BLaER1 treated with 17β-estradiol and CSF1 and Interleukin-3, amounts not matched to agents 10 nM and 100 nM (cell line): ENCODE measurements around the gene LRRC45.

Experiments
- H3K27ac ChIP-seq, 11 experiments: shearing (Covaris generic); formaldehyde crosslinking; 2 replicates each; pipeline ENCODE4 v1.8.1; 2022
- H3K27me3 ChIP-seq, 11 experiments: shearing (Covaris generic); formaldehyde crosslinking; 2 replicates each; pipeline ENCODE4 v1.8.1; 2022
- H3K36me3 ChIP-seq, 11 experiments: shearing (Covaris generic); formaldehyde crosslinking; 2 replicates each; pipeline ENCODE4 v1.8.1; 2022
- H3K4me1 ChIP-seq, 10 experiments: shearing (Covaris generic); formaldehyde crosslinking; 2 replicates each; pipeline ENCODE4 v1.8.1; 2022
- H3K4me2 ChIP-seq, 11 experiments: shearing (Covaris generic); formaldehyde crosslinking; 2 replicates each; pipeline ENCODE4 v1.8.1; 2022
- H3K4me3 ChIP-seq, 10 experiments: shearing (Covaris generic); formaldehyde crosslinking; 2 replicates each; pipeline ENCODE4 v1.8.1; 2022
- H3K9ac ChIP-seq, 11 experiments: shearing (Covaris generic); formaldehyde crosslinking; 2 replicates each; pipeline ENCODE4 v1.8.1; 2022
- H3K9me3 ChIP-seq, 11 experiments: shearing (Covaris generic); formaldehyde crosslinking; replicated peaks in 1 of 11; 2 replicates each; pipeline ENCODE4 v1.8.1; 2022
- H4K20me1 ChIP-seq, 11 experiments: shearing (Covaris generic); formaldehyde crosslinking; 2 replicates each; pipeline ENCODE4 v1.8.1; 2022
- Cebpa-rat ChIP-seq, 11 experiments: shearing (Covaris generic); IDR thresholded peaks; 2 replicates each; pipeline ENCODE4 v1.8.1; 2022

Gene LRRC45

GRCh38 chr17:82022310-82022980, 660 bp upstream of the LRRC45 start, which contains the start of gene CENPX:
Gene CENPX, minus strand, starts transcription at chr17:82022878. Its CDS starts 17 bp downstream, at chr17:82022861.
- Histone ChIP-seq H3K9ac (peak within 1 kb of the TSS; percentile 82 to 91 (median 86)), H3K4me3 (peak within 1 kb of the TSS; percentile 74 to 99 (median 91)), H3K27me3 (no peaks in the 10 kb centered on the region), H3K9me3 (no peaks in the 10 kb centered on the region), H4K20me1 (peaks cover 20 to 78% (median 46%) of the 10 kb centered on the region in 11 experiments; a peak in 21 of 22 replicates), H3K36me3 (peaks cover 10 to 46% (median 20%) of the 10 kb centered on the region in 11 experiments; a peak in 20 of 22 replicates), H3K4me2 (peak within 1 kb of the TSS; percentile 96 to 100 (median 100)), H3K27ac (peak within 1 kb of the TSS; percentile 38 to 83 (median 79); a peak in 21 of 22 replicates), H3K4me1 (peaks cover 18 to 46% (median 36%) of the 10 kb centered on the region in 10 experiments)
- TF ChIP-seq Cebpa-rat (IDR thresholded peaks at IDR 0.05), result no peak

DNA sequence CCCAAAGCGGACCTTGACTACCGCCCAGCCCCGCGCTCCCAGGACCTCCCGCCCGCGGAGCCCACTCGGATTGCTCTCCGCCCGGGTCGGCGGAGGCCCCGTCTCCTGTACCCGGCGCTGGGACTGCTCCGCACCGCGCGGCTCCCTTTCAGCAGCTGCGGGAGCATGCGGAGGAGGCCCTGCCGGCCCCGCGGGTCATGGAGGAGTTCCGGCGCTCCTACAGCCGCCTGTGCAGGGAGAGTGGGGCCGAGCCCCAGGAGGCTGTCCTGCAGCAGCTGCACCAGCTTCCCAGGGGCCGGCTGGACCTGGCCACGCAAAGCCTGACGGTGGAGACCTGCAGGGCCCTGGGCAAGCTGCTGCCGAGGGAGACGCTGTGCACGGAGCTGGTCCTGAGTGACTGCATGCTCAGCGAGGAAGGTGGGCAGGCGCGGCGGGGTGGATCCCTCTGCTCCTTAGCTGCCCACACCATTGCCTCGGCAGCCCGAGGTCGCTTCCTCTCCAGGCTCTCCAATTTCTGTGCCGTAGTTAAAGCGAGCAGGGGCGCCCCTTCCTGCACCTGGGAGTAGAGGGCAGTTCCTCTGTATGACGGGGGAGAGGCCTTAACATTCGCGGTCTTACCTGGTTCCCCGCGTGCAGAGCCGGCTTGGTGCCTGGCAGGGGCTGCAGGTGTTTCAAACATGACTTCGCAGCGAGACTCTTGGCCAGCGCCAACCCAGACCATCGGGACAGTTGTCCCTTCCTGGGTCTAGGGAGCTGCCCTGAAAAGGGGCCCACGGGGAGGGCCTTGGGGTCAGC, 539 bp downstream of the LRRC45 start:
- peaks cover 20 to 78% (median 36%) of the 10 kb centered on the region in 11 experiments; a peak in 21 of 22 replicates for H4K20me1 ChIP-seq
- H3K27ac ChIP-seq, result peak overlapping the region in 8 of 11 experiments; percentile 55 to 76 (median 64); a peak in 14 of 22 replicates
- H3K9me3 ChIP-seq, result no peaks in the 10 kb centered on the region
- H3K4me2 ChIP-seq, result peak overlapping the region; percentile 92 to 100 (median 98)
- peak overlapping the region; percentile 58 to 86 (median 80) for H3K9ac ChIP-seq
- H3K4me3 ChIP-seq, result peak overlapping the region; percentile 64 to 89 (median 78)
- H3K4me1 ChIP-seq, result peaks cover 18 to 47% (median 36%) of the 10 kb centered on the region in 10 experiments
- H3K36me3 ChIP-seq, result peaks cover 4 to 46% (median 9%) of the 10 kb centered on the region in 11 experiments; a peak in 19 of 22 replicates
- no peak for TF ChIP-seq Cebpa-rat (IDR thresholded peaks at IDR 0.05)
- H3K27me3 ChIP-seq, result no peaks in the 10 kb centered on the region

- Histone ChIP-seq H3K9ac (peak overlapping the region in 8 of 11 experiments; percentile 30 to 86 (median 82); a peak in 9 of 22 replicates), H3K4me3 (peak overlapping the region in 5 of 10 experiments; percentile 70 to 89 (median 82); a peak in 3 of 20 replicates), H3K4me2 (peak overlapping the region in 10 of 11 experiments; percentile 92 to 100 (median 98); a peak in 20 of 22 replicates)
These were observed 1.8 kb downstream of the LRRC45 start for GRCh38 chr17:82024859-82025258.

DNA sequence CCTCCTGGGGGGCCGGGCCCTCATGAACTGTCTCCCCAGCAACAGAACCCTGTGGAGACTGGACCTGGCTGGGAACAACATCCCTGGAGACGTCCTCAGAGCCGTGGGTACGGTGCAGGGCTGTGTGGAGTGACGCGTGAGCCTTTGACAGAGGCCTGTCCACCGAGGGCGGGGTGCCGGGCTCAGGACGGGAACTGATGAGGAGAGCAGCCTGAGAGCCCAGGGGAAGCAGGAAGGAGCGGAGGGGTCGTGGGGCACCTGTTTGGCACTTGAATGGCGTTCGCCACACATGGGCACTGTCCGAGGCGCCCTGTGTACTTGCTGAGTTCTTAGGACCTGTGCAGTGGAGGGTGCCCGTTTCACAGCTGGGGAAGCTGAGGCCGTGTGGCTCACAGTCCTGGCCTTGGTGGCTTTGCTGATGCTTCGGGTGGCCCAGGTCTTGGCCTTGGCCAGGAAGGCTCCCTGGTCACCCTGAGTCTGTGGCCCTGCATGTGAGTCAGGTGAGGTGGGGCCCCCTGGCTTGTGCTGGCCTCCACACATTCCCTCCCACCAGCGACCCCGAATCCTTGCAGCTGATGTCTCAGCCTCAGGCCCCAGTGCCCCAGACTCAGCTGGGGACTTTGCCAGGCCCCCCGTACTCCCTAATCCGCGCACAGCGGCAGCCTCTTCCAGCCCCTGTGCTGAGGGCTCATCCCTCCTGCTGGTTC, 2.4 kb downstream of the LRRC45 start:
- peaks cover 26 to 57% (median 44%) of the 10 kb centered on the region in 10 experiments for H3K4me1 ChIP-seq
- H3K27me3 ChIP-seq, result no peaks in the 10 kb centered on the region
- no peak overlapping the region for H3K4me3 ChIP-seq
- H4K20me1 ChIP-seq, result peaks cover 13 to 76% (median 34%) of the 10 kb centered on the region in 11 experiments; a peak in 21 of 22 replicates
- H3K9me3 ChIP-seq, result no peaks in the 10 kb centered on the region
- H3K27ac ChIP-seq, result no peak overlapping the region
- H3K36me3 ChIP-seq, result peaks cover 0 to 45% (median 4%) of the 10 kb centered on the region in 11 experiments; a peak in 6 of 22 replicates
- no peak for TF ChIP-seq Cebpa-rat (IDR thresholded peaks at IDR 0.05)
- H3K4me2 ChIP-seq, result peak overlapping the region in 5 of 11 experiments; percentile 92 to 100 (median 99); a peak in 4 of 22 replicates
- H3K9ac ChIP-seq, result peak overlapping the region in 7 of 11 experiments; percentile 27 to 86 (median 81); a peak in 6 of 22 replicates

More at GRCh38 chr17:82024859-82025258, 1.8 kb downstream of the LRRC45 start:
- Histone ChIP-seq H3K4me1 (peaks cover 20 to 53% (median 39%) of the 10 kb centered on the region in 10 experiments), H3K27ac (no peak overlapping the region), H3K9me3 (no peaks in the 10 kb centered on the region), H4K20me1 (peaks cover 20 to 78% (median 36%) of the 10 kb centered on the region in 11 experiments; a peak in 21 of 22 replicates), H3K36me3 (peaks cover 0 to 49% (median 4%) of the 10 kb centered on the region in 11 experiments; a peak in 6 of 22 replicates), H3K27me3 (no peaks in the 10 kb centered on the region)
- no peak for TF ChIP-seq Cebpa-rat (IDR thresholded peaks at IDR 0.05)

DNA sequence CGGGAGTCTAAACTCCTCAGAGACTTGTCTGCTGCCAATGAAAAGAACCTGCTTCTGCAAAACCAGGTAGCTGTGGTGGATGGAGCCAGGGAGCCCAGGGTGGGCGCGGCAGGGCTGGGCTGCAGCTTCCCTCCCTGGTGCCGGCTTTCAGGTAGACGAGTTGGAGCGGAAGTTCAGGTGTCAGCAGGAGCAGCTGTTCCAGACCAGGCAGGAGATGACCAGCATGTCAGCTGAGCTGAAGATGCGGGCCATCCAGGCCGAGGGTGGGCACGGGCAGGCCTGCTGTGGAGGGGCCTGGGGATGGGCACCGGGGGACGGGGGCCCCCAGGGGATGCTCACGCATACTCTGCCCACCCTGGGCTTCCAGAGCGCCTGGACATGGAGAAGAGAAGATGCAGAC, 5.1 kb downstream of the LRRC45 start:
- peaks cover 24 to 58% (median 46%) of the 10 kb centered on the region in 10 experiments for H3K4me1 ChIP-seq
- no peak for TF ChIP-seq Cebpa-rat (IDR thresholded peaks at IDR 0.05)
- H3K9me3 ChIP-seq, result no peaks in the 10 kb centered on the region
- peaks cover 0 to 15% (median 14%) of the 10 kb centered on the region in 11 experiments; a peak in 19 of 22 replicates for H3K27me3 ChIP-seq
- H3K27ac ChIP-seq, result no peak overlapping the region
- peaks cover 0 to 72% (median 22%) of the 10 kb centered on the region in 11 experiments; a peak in 13 of 22 replicates for H4K20me1 ChIP-seq
- H3K4me2 ChIP-seq, result no peak overlapping the region
- no peak overlapping the region for H3K9ac ChIP-seq
- no peak overlapping the region for H3K4me3 ChIP-seq
- H3K36me3 ChIP-seq, result peaks cover 0 to 45% (median 4%) of the 10 kb centered on the region in 11 experiments; a peak in 6 of 22 replicates

DNA sequence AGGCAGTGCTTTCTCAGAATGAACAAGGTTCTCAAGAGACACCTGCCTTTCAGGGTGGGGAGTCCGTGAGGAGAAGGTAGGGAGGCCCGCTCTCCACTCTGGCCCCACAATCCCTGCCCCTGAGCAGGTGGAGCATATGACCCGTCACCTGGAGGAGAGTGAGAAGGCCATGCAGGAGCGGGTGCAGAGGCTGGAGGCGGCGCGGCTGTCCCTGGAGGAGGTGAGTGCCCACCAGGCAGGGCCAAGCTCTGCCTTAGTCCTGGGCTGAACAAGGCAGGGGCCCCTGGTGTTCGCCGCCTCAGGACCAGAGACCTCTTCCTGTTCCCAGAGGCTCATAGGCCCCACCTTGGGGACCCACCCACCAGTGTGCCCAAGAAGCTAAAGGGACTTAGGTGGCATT, 5.9 kb downstream of the LRRC45 start:
- Histone ChIP-seq H3K27me3 (peaks cover 0 to 20% (median 18%) of the 10 kb centered on the region in 11 experiments; a peak in 19 of 22 replicates), H3K9ac (peak overlapping the region in 1 of 11 experiments; percentile 38; a peak in 1 of 22 replicates), H3K27ac (no peak overlapping the region), H3K36me3 (peaks cover 0 to 45% (median 4%) of the 10 kb centered on the region in 11 experiments; a peak in 6 of 22 replicates), H3K4me2 (0 out of 22 replicates have a peak overlapping the region, but pooled peaks of 1 of the 11 experiments have one; percentile 90), H3K4me3 (no peak overlapping the region), H3K9me3 (no peaks in the 10 kb centered on the region), H3K4me1 (peaks cover 20 to 54% (median 43%) of the 10 kb centered on the region in 10 experiments), H4K20me1 (peaks cover 0 to 76% (median 22%) of the 10 kb centered on the region in 11 experiments; a peak in 13 of 22 replicates)
- no peak for TF ChIP-seq Cebpa-rat (IDR thresholded peaks at IDR 0.05)

DNA sequence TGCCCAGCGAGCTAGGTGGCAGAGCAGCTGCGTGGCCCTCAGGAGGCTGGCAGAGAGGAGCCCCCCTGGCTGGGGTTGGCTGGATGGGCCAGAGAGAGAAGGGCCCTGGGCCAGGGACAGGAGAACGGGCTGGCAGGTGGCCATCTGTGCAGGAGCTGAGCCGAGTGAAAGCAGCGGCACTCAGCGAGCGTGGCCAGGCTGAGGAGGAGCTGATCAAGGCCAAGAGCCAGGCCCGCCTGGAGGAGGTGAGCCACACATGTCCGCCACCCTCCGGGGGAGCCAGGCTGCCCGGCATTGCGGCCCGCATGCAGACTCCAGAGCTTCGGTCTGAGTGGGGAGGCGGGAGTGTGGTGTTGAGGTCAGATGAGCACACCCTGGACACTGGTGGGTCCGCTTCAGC, 6.3 kb downstream of the LRRC45 start:
- 0 out of 22 replicates have a peak overlapping the region, but pooled peaks of 4 of the 11 experiments have one; percentile 9 to 77 (median 74) for H3K9ac ChIP-seq
- no peak overlapping the region for H3K27ac ChIP-seq
- peak overlapping the region in 6 of 11 experiments; percentile 7 to 100 (median 94); a peak in 5 of 22 replicates for H3K4me2 ChIP-seq
- H3K4me3 ChIP-seq, result no peak overlapping the region
- peaks cover 0 to 45% (median 4%) of the 10 kb centered on the region in 11 experiments; a peak in 6 of 22 replicates for H3K36me3 ChIP-seq
- H4K20me1 ChIP-seq, result peaks cover 0 to 80% (median 24%) of the 10 kb centered on the region in 11 experiments; a peak in 13 of 22 replicates
- peaks cover 16 to 53% (median 39%) of the 10 kb centered on the region in 10 experiments for H3K4me1 ChIP-seq
- TF ChIP-seq Cebpa-rat (IDR thresholded peaks at IDR 0.05), result no peak
- H3K9me3 ChIP-seq, result no peaks in the 10 kb centered on the region
- peaks cover 0 to 20% (median 18%) of the 10 kb centered on the region in 11 experiments; a peak in 19 of 22 replicates for H3K27me3 ChIP-seq
